GM18519 (cell line): ENCODE data around the gene PLSCR1.
"Not testable (repeated sequence)": the region's sequence is repeated elsewhere in the genome, so short reads cannot be mapped to it uniquely, and the experiment has no call there.

Source experiments
- ATAC-seq: cut with Tn5 transposase; IDR thresholded peaks from one replicate; pipeline ENCODE4 v1.9.1; 2021; ENCODE audit warnings: mild to moderate bottlenecking, moderate library complexity; ENCODE audit not compliant: unreplicated experiment, low FRiP score

PLSCR1 gene

DNA sequence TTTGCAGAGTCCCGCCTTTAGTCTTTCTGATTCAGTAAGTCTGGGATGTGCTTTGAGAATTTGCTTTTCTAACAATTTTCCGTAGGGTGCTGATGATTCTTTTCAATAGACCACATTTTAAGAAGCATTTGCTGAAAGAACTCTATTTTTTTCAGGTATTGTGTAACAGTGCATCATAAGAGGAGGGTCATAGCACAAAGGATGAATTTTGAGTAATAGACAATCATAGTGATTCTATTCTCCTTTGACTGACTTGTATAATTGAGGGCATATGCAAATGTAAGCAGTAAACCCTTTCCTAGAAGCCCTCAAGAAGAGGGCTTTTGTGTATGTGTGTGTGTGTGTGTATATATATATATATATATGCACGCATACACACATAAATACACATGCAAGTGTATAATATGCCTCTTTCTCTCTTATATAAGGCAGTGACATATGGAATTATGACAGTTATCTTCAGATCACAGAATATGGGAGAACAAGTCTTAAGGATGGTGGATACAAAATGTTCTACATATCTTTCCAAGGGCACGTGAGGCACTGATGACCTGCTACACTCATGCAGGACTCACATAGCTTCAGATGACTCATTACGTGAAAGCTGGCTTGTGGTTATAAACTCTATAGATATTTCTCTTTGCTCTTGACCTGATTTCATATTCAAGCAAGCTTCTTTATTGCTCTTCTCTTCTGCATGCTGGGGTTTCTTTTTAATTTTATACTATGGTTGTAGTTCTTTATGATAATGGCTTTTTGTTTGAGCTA, 6.5 kb upstream of the PLSCR1 start:
- ATAC-seq, result peak; percentile 98

DNA sequence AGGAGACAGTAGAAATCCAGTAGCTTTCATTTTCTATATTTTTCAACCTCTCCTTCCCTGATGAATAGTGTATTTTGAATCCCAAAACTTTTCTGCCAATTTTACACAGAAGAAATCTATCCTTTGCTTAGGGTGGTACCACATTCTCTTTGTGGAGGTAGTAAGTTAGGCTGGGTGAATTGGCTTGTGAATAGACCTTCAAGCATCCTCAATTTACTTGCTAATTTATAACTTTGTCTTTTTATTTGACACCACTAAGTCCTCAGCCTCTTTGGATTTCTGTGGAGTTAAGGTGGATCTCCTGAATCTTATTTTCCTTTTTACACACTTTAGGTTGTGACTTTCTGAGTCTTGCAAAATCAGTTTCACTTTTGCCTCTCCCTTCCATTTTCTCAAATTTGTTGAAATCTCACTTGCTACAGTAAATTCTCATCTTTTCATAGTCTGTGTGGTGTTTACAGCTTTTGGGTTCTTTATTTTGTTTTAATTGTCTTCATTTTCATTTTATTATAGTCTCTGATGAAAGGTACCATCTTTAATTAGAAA, 5.7 kb upstream of the PLSCR1 start:
- no peak for ATAC-seq

DNA sequence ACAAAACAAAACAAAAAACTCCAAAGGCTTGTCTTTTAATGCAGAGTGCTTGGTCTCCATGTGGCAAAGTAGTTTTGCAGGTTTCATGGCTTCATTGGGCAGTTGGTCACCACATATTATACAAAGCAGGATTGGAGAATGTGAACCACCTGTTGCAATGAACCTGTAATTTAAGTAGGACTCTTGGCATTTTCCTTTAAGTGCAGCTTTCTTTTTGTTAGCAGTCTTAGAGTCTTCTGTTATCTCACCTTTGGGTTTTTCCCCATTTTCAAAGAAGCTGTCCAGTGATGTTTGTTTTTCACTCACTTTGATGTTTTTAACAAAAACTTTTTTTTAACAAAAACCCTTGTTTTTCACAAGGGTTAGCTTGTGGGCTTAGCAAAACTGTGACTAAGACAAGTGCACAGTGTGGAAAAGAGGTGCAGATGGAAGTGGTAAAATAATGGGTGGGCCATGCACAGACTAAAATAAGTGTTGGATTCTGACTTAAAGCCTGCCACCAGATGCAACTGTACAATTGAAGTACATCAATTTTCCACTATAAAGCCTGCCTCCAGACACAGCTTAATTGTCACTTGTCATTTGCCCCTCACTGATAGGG, 2.9 kb upstream of the PLSCR1 start:
- no peak for ATAC-seq

DNA sequence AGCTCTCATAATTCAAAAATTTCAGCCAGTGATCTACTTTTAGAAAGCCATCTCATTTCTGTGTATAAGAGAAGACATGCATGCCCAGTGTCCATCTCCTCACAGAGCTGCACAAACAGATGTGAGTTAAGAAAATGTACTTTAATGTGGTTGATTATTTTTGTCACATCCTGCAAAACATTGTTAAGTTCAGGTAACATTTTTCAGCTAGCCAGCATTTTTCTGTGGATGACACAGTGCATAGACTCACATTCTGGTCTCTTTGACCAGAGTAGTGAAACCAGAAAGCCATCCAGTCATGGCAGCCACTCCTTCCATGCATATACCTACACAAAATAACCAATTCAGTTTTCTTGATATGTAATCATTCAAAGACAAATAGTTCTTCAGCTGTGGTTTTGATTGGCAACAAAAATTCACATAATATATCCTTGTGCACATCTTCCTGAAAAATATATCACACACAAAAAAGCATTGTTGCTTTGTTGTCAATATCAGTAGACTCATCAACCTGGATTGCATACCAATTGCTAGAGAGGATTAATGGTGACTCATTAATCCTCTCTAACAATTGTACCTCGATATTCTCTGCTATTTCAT, 2.1 kb upstream of the PLSCR1 start:
- ATAC-seq, result no peak

DNA sequence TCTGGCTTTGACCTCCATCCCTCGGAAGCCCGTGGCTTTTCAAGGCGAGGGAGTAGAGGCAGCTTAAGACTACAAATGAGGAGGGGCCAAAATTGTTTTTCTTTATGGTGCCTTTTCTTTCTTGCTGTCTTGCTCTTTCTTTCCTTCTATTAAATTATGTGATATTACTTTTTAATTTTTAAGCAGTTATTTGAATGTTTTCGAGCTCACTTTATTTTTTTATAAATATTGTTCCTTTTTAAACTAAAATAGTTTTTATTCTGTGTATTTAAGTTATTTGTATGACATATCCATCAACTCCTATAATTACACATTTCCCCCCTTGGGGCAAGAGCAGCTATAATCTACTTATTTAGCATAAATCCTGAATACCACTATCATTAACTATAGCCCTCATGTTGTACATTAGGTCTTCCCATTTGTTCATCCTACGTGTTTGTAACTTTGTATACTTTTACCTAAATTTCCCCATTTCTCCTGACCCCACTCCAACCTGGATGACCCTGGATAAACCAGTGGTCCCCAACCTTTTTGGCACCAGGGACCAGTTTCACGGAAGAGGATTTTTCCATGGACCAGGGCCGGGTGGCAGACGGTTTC, 622 bp upstream of the PLSCR1 start:
- peak; percentile 9 for ATAC-seq

DNA sequence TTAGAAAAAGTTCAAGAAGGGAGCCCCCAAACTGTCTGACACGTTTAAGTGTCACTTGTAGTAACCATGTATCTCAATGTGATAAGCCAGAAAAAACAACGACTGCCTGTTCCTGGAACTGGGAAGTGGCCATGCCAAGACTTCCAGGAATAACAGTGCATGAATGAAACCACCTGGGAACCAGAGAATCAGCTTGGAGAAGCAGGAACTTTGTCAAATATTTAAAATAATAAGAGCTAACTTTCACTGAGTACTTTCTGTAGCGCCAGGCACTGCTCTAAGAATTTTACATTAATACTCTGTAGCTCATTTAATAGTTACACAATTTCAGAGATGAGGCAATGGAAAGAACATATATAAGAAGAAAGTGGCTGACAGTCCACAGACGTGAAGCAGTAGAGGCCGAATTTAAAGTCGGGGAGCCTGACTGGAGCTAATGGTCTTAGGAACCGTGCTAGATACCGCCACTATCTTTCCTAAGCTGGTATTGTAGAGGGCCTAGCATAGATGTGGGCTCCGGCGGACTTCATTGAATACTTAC, 876 bp downstream of the PLSCR1 start:
- ATAC-seq, result peak; percentile 1

DNA sequence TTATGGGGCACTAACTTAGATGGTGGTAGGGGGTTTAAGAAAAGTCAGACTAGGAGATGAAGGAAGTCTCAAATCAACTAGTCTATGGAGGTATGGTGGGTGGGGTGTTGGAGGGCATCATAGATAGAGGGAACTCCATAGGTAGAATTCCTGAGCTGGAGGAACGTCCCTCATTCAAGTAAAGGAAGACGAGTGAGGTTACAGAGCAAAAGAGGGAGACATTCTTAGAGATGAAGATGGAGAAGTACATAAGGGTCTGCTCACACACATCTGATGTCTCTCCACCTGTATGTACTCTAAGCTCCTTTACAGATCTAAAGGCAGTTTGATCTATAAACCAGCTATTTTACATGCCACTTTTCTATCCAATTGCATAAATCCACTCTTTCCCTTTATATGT, 1.4 kb downstream of the PLSCR1 start:
- ATAC-seq, result no peak

DNA sequence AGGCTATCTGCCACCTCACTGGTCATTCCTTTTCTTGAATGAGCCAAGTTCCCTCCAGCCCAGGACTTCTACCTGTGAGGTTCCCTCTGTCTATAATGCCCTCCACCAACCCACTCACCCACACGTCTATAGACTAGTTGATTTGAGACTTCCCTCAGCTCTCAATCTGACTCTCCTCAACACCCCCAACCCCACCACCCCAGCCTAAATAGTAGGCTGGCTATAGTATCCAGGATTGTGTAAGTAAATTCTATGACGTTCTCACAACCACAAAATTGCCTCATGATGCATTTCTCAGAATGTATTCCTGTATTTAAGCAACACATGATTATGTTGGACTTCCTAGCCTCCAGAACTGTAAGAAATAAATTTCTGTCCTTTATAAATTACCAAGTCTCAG, 2.2 kb downstream of the PLSCR1 start:
- ATAC-seq, result no peak

DNA sequence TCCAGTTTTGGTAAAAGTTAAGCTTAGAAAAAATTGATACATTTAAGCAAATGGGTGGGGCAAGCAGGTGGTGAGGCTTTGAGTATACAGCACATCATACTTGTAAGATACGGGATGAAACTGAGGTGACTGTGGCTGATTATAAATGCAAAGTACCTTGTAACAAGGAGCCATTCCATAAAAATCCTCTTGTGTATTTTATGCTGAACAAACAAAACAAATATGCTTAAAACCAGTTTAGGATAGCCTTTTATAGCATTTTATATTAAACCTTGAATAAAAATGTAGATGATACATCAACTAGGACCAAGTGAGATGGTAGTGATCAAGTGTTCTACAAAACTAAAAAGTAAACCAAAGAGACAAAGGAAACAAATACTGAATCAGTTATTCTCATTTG, 3.4 kb downstream of the PLSCR1 start:
- ATAC-seq, result no peak

DNA sequence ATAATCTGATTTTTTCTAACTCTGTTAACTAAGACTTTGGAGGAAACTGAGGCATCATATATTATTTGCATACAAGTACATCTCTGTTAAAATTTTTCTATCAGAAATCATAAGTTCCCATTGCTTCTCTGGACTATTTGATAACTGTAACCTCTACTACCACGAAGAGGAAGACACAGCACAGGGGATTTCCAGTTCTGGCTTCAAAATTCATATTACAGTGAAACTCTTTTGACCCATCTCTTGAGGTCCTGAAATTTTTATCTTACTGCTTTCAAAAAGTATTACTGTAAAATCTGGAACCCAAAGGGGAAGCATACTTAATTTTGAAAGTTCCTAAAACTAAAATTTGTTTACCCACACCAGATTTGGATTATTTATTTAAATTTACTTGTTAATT, 4.2 kb downstream of the PLSCR1 start:
- ATAC-seq, result no peak

DNA sequence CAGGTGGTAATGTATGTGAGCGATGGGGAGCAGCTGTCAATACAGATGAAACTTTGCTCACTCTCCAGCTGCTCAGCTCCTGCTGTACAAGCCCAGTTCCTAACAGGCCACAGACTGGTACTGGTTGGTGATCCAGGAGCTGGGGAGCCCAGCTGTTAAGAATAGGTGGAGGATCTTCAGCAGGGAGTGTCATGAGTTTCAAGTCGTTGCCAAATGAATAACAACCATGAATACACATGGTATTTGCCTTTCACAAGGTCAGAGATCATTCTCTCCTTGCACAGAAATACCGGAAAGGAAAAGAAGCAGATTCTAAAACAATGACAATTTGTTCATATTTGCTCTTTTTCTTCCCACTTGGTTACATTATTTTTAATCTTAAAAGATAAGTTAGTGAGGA, 5.1 kb downstream of the PLSCR1 start:
- no peak for ATAC-seq

DNA sequence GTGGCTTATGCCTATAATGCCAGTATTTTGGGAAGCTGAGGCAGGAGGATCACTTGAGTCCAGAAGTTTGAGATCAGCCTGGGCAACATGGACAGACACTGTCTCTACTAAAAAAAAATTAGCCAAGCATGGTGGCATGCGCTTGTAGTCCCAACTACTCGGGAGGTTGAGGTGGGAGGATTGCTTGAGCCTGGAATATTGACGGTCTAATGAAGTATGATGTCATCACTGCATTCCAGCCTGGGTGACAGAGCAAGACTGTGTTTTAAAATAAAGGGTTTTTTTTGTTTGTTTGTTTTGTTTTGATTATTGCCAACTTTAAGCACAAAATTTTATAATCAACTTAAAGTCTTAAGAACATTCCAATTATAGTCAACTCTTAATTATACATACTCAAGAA, 6.8 kb downstream of the PLSCR1 start:
- ATAC-seq, result no peak

DNA sequence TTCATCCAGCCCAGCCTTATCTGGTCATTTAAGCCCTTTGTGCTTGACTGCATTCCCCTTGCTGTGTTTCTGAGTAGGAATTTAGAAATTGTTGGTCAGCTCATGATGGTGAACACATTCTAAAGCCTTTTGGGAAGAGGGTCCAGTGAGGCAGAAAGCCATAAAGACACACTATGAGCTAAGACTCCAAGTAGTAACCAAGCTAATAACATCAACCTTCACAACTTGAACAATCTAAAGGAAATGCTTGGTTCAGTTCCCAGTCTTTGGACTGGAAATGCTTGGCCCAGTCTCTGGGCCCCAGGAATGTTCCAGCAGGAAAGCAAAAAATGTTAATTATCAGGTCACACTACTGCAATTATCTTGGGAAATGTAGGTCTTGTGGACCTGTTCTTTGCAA, 7.7 kb downstream of the PLSCR1 start:
- no peak for ATAC-seq

DNA sequence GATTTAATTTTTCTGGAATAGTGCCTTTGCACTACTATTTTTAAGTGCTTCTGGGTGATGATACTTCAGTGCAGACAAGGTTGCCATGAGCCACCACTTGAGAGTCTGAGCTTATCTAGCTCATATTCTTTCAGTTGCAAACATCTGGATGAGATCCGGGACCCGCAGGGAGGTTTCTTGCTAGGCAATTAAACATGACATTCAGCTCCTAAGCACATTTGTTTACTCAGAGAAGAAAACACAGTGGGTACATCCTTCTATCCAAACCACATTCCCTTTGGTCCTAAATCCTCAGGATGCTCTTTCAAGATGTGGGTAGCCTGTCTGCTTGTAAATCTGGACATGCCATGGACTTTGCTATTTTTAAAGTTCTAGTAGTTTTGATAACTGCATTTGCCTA, 12.0 kb downstream of the PLSCR1 start:
- no peak for ATAC-seq

DNA sequence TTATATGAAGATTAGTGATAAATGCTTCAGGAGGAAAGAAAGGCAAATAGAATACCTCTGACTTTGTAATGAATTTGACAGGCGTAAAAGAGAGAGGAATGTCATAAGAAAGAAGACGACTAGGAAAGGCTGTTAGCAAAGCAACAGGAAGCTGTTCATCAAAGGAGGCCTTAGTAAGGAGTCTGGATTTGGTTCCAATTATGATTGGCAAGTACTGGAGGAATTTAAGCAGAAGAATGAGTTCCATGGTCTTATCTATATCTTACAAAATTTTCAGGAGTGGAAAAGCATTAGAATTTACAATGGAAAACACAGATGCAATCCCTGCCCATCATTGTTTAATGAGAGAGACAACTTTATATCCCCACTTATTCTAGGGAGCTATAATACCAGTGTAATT, 13.8 kb downstream of the PLSCR1 start:
- no peak for ATAC-seq

DNA sequence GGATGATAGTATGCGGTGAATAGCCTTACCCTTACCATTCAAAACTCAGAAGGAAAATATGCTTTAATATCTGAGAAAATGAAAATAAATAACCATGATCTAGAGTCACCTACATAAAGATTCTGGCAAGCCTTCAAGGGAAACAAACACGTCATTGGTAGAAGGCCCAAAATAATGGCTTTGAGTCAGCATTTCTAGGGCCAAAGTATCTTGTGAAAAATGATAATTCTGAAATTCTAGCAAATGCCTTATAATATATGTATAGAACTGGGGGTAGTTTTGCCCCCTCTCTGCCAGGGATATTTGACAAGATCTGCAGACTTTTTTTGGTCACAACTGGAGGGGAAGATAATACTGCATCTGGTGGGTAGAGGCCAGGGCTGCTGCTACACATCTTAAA, 15.4 kb downstream of the PLSCR1 start:
- ATAC-seq, result no peak

DNA sequence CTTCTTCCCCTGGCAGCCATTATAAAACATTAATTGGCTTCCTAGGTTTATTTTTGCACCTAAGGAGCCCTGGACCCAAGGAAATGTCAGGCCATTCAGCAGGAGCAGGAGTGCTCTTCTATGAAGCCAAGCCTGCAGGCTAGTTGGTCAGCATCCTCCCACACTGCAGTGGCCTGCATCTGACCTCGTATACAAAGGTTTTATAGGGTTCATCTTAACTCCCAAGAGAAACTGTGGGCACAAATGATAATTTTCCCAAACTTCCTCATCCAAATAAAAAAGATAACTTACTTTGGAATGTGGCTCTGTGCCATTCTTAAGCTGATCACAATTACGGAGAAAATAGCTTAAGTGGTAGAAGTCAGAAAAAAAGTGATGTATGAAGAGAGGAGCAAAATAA, 19.4 kb downstream of the PLSCR1 start:
- ATAC-seq, result no peak

DNA sequence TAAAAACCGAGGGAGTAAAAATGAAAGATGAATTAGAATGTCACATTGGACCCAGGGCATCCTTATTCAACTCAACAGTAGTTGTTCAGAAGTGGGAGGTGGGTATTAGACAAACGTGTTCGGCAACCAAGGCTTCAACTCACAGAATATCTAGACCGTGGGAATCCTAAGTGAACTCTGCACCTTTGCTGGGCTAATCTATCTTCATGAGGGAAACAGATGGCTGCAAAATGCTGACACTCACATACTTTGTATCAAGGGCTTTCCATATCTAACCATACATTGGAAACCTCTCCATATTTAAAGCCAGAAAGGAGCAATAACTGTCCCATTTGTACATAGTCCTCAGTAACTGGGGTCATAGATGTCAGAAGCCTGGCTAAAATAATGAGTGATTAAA, 20.9 kb downstream of the PLSCR1 start:
- ATAC-seq, result no peak

DNA sequence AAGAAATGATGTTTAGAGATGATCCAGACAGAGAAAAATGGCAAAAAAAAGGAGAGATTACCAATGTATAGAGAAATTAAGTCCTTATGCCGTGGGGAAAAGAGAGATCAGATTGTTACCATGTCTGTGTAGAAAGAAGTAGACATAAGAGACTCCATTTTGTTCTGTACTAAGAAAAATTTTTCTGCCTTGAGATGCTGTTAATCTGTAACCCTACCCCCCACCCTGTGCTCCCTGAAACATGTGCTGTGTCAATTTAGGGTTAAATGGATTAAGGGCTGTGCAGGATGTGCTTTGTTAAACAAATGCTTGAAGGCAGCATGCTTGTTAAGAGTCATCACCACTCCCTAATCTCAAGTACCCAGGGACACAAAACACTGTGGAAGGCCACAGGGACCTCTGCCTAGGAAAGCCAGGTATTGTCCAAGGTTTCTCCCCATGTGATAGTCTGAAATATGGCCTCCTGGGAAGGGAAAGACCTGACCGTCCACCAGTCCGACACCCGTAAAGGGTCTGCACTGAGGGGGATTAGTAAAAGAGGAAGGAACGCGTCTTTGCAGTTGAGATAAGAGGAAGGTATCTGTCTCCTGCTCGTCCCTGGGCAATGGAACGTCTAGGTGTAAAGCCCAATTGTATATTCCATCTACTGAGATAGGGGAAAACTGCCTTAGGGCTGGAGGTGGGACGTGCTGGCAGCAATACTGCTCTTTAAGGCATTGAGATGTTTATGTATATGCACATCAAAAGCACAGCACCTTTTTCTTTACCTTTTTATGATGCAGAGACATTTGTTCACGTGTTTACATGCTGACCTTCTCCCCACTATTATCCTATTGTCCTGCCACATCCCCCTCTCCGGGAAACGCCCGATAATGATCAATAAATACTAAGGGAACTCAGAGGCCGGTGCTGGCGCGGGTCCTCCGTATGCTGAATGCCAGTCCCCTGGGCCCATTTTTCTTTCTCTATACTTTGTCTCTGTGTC, 21.9 kb downstream of the PLSCR1 start:
- not testable (repeated sequence) for ATAC-seq

DNA sequence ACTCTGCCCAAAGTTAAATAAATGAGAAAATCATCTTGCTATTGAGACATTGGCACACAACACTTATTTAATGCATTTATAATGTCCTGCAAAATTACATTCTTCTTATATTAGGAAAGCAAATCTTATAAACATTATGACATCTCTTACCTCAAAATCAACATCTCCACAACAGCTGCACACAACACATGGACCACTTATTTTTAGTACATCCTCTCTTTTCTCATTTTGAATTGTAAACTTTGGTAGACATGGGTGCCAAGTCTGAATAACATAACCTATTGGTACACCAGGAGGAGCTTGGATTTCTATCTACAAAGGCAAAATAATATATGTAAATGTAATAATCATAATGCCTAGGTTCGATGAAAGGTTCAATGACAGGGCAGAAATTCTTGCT, 23.0 kb downstream of the PLSCR1 start:
- ATAC-seq, result no peak
